PC-9 (cell line): Measurements from ENCODE around the gene TMEM120B. TPM values are rescaled to one million over a fixed set of nuclear protein-coding genes. Genes with fewer than 3 reads are reported as not detected.

Experiments used
- BruUV-seq: library from RNA; stranded (reverse); fragments of 400-500 nt; replicated peaks from 2 replicates; lab custom pipeline; 2021; lab: Mats Ljungman, UMichigan
- CTCF ChIA-PET: fragments of 300-600 bp; sonication (Branson Sonifier 250); formaldehyde crosslinking; loops from one replicate; lab custom pipeline; 2022; ENCODE audit warnings: antibody characterized with exemption; lab: Charles Lee
- POLR2A ChIA-PET: fragments of 300-600 bp; sonication (Branson Sonifier 250); formaldehyde crosslinking; loops from one replicate; lab custom pipeline; 2022; ENCODE audit warnings: antibody characterized with exemption; ENCODE audit not compliant: unreplicated experiment; lab: Charles Lee
- DNase-seq, 2 experiments: peaks; one replicate each; pipeline versions ENCODE4 v3.0.0 to v3.0.0-alpha.2; 2015 to 2022; ENCODE audit warnings: mixed read lengths in 1 of 2
- H2AFZ ChIP-seq: fragments of 200-600 bp; sonication (generic); 2 replicates; pipeline ENCODE4 v1.8.1; 2017; ENCODE audit warnings: antibody characterized with exemption
- H3F3A ChIP-seq: fragments of 200-600 bp; sonication (generic); 2 replicates; pipeline ENCODE4 v1.8.1; 2017; ENCODE audit warnings: antibody characterized with exemption, mild to moderate bottlenecking, low read depth; ENCODE audit not compliant: insufficient read depth
- H3K27ac ChIP-seq: fragments of 200-600 bp; sonication (generic); 2 replicates; pipeline ENCODE4 v1.6.1; 2016; ENCODE audit warnings: mixed run types
- H3K27me3 ChIP-seq: fragments of 200-600 bp; sonication (generic); 2 replicates; pipeline ENCODE4 v1.6.1; 2016; ENCODE audit warnings: low read depth, mixed run types; ENCODE audit not compliant: insufficient read depth
- H3K36me3 ChIP-seq: fragments of 200-600 bp; sonication (generic); 2 replicates; pipeline ENCODE4 v1.6.1; 2016; ENCODE audit warnings: low read depth, mixed run types
- H3K4me1 ChIP-seq: fragments of 200-600 bp; sonication (generic); replicated peaks from 2 replicates; pipeline ENCODE4 v1.6.1; 2016; ENCODE audit warnings: mixed run types; ENCODE audit not compliant: insufficient read depth
- H3K4me2 ChIP-seq: fragments of 200-600 bp; sonication (generic); 2 replicates; pipeline ENCODE4 v1.6.1; 2017; ENCODE audit warnings: mixed run types
- H3K4me3 ChIP-seq: fragments of 200-600 bp; sonication (generic); 2 replicates; pipeline ENCODE4 v1.6.1; 2016; ENCODE audit warnings: mixed run types
- H3K79me2 ChIP-seq: fragments of 200-600 bp; sonication (generic); 2 replicates; pipeline ENCODE4 v1.6.1; 2017; ENCODE audit warnings: low read depth, mixed run types
- H3K9me2 ChIP-seq: fragments of 200-600 bp; sonication (generic); 2 replicates; pipeline ENCODE4 v1.8.1; 2017; ENCODE audit warnings: mild to moderate bottlenecking; ENCODE audit not compliant: insufficient read depth
- H3K9me3 ChIP-seq: fragments of 200-600 bp; sonication (generic); 2 replicates; pipeline ENCODE4 v1.8.1; 2016; ENCODE audit warnings: low read depth; ENCODE audit not compliant: insufficient read depth
- H4K20me1 ChIP-seq: fragments of 200-600 bp; sonication (generic); 2 replicates; pipeline ENCODE4 v1.8.1; 2017; ENCODE audit not compliant: insufficient read depth
- CTCF ChIP-seq: fragments of 200-600 bp; sonication (generic); conservative IDR thresholded peaks from 2 replicates; pipeline ENCODE4 v1.6.1; 2017; ENCODE audit warnings: mixed run types, antibody characterized with exemption, mild to moderate bottlenecking, moderate library complexity
- EZH2 ChIP-seq: fragments of 200-600 bp; sonication (generic); IDR thresholded peaks from 2 replicates; pipeline ENCODE4 v1.8.0; 2017; ENCODE audit warnings: antibody characterized with exemption, low read depth
- intact Hi-C: fragments of 100-400 bp; cut with micrococcal nuclease; formaldehyde crosslinking; loops from one replicate; pipeline ENCODE4 v1.10.0; 2022; ENCODE audit not compliant: unreplicated experiment
- total RNA-seq: library from RNA; stranded (reverse); gene quantifications from 2 replicates; pipeline ENCODE4 v1.2.3, GENCODE V29; 2021

TMEM120B gene
- total RNA-seq, 1 experiment from 2014 or later, result 12.4 TPM

GRCh38 chr12:121784460-121784859, 71.9 kb downstream of the TMEM120B start:
- Histone ChIP-seq H3K27me3 (no peaks in the 10 kb centered on the region), H3F3A (peaks cover 88% of the 10 kb centered on the region), H3K9me2 (no peaks in the 10 kb centered on the region), H3K36me3 (peaks cover 26% of the 10 kb centered on the region), H3K27ac (peak overlapping the region; percentile 100), H3K4me2 (peak overlapping the region; percentile 80), H3K4me3 (peak overlapping the region; percentile 48; the same call in 1 of the 2 replicates), H2AFZ (no peak overlapping the region), H3K4me1 (peaks cover 69% of the 10 kb centered on the region), H3K9me3 (no peaks in the 10 kb centered on the region), H3K79me2 (peaks cover 87% of the 10 kb centered on the region), H4K20me1 (peaks cover 26% of the 10 kb centered on the region)
- BruUV-seq, result no TSS peak
- intact Hi-C loops, result no loop called here
- ChIA-PET POLR2A (interaction anchor here (0.7 kb wide), 1 partner anchor 19 kb away, joined by 5 read pairs; no protein-coding TSS in a partner anchor), CTCF (interaction anchor here (0.6 to 1.0 kb wide), 3 partner anchors 10 to 440 kb away, joined by 3 to 6 read pairs (median 5); no protein-coding TSS in a partner anchor)
- DNase-seq, result peak in 1 of 2 experiments; percentile 94
- no peak for TF ChIP-seq EZH2
- TF ChIP-seq CTCF, result no peak

- H3K27ac ChIP-seq, result peak overlapping the region; percentile 100
These were observed 73.9 kb downstream of the TMEM120B start for GRCh38 chr12:121786440-121786825.

More at GRCh38 chr12:121786440-121786825, 73.9 kb downstream of the TMEM120B start:
- ChIA-PET POLR2A (interaction anchor here (0.6 to 1.0 kb wide), 6 partner anchors 9 to 417 kb away, joined by 3 to 19 read pairs (median 5); partner anchors contain the start of gene B3GNT4), CTCF (interaction anchor here (0.6 kb wide), 1 partner anchor 291 kb away, joined by 6 read pairs; no protein-coding TSS in a partner anchor)
- no peaks in the 10 kb centered on the region for H3K9me2 ChIP-seq
- intact Hi-C loops, result loop anchor here (1.0 kb wide), 2 partner anchors 8 to 11 kb away; no protein-coding TSS in a partner anchor
- peaks cover 13% of the 10 kb centered on the region for H4K20me1 ChIP-seq
- H3K4me2 ChIP-seq, result peak overlapping the region; percentile 80
- H3K4me3 ChIP-seq, result no peak overlapping the region
- peaks cover 88% of the 10 kb centered on the region for H3F3A ChIP-seq
- H3K27me3 ChIP-seq, result no peaks in the 10 kb centered on the region
- peaks cover 93% of the 10 kb centered on the region for H3K79me2 ChIP-seq
- H3K36me3 ChIP-seq, result peaks cover 26% of the 10 kb centered on the region
- no peak overlapping the region for H2AFZ ChIP-seq
- DNase-seq, result peak; percentile 96 to 98
- no peak for TF ChIP-seq EZH2
- TF ChIP-seq CTCF, result no peak
- H3K4me1 ChIP-seq, result peaks cover 88% of the 10 kb centered on the region
- H3K9me3 ChIP-seq, result no peaks in the 10 kb centered on the region
- BruUV-seq, result no TSS peak
